RCC 7860 (cell line): ENCODE data around the gene FLII.

Experiments
- DNase-seq: peaks from one replicate; pipeline ENCODE4 v3.0.0-alpha.2; 2015; ENCODE audit warnings: low spot score
- FAIRE-seq: peaks from 2 replicates; lab custom pipeline; 2012; peaks lifted over from hg19 to GRCh38; lab: Jason Lieb, UNC

FLII gene

DNA sequence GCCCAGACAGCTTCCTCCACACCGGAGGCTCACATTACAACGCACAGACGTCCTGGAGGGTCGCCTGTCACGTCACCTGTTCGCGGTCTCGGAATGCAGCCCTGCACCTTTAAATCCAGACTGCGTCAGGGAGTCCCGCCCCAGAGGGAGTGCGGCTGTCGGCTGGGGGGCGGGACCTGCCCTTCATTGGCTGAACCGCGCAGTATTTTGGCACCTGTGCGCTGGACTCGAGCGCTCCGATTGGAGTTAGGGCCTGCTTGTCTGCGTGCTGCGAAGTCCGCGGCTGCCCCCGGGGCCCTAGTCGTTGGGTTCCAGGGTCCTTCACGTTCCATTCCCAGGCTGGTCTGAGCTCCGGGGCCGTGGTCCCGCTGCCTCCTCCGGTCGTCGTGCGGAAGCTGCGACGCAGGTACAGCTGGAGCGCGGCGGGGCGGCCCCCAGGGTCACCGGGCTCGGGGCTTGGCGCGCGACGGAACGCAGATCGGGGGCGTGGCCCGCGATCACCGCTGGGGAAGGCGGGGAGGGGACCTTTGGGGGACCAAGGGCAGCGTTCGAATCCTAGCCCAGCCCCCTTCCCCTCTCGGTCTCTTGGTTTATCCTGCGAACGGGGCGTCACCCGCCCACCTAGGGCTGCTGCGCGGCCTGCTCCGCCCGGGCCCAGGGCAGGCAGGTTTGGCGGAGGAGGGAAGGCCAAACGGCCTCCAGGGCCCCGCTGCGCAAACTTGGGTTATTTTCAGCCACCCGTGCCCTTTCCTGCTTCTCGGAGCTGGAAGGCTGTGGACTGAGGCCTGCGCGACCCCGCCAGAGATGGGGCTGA lies 2.0 kb upstream of the FLII start, which contains the start of gene MIEF2:
MIEF2 (plus strand) TSS at position 331 of the 814 bp plus-strand sequence. CDS start 2,059 bp downstream, outside the sequence.
- DNase-seq, result peak; percentile 79
- peak; percentile 73 for FAIRE-seq

DNA sequence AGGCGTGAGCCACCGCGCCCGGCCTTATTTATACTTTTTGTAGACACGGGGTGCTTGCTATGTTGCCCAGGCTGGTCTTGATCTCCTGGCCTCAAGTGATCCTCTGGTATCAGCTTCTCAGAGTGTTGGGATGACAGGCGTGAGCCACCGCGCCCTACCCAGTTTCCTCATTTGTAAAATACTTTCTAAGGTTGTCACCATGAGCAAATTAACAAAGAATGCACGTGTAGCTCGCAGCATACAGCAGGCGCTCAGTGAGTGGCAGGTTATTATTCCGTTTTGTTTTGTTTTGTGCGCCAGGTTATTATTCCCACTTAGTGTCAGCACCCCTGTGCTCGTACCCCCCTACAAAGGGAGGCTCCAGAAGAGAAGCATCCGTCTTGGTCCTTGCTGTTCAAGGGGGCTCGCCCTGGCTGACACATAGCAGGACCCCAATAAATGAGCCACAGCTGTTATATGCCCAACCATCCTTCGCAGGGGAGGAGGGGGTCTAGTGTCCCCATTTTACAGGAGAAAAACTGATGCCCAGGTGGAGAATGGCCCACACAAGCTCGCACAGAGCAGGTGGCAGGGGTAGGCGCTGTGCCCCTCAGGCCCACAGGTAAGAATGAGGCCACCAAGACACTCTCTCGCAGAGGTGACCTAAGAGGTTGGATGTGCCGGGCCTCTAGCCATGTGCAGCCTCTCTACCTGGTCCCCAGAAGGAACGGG lies 1.2 kb upstream of the FLII start:
- FAIRE-seq (no peak), DNase-seq (peak; percentile 39)

DNA sequence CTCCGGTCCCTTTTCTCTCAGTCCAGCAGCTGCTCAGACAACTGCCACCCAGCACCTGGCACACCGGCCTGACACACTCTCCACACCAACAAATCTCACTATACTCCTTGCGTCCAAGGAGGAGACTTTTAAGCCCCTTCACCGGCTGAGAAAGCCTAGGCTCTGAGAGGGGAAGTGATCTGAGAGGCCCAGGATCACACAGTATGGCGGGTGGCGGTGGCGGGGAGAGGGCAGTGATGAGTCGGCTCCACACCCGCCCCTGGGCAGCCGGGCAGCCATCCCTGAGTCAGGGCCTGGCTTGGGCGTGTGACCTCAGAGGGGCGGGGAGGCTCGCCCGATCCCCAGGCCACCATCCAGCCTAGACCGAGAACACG lies 569 bp downstream of the FLII start:
- FAIRE-seq, result no peak
- peak; percentile 67 for DNase-seq

DNA sequence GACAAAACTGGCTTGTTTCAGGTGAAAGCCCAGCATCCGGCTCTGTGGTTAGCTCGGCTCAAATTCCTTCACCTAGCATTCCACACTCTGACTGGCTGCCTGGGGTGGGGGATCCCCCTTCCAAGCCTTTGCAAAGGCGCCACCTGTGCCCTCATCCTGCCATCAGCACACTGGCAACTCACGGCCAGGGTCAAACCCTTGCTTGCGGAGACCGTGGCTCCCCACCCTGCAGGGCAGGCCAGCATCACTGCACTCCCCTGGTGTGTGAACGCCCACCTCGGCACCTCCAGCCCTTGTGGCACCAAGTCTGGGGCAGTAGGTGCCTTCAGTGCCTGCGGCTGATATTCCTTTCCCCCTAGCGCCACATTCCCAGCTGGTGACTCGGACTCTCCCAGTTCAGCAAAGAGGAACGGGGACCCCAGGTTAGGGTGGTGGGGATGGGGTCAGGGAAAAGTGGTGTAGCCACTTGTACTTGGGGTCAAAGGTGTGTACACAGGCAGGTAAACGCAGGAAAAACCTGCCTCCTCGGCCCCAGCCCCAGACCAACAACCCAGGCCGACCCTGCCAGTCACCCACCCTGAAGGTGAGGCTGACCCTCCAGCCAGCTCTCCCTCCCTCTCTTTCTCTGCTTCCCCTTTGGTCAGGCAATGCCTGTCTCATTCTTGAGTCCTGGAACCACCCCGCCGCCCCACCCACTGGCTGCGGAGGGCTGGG lies 1.1 kb downstream of the FLII start:
- DNase-seq, result peak; percentile 38
- FAIRE-seq, result no peak

- no peak for DNase-seq
- FAIRE-seq, result no peak
Measured at GRCh38 chr17:18256776-18257175, 1.8 kb downstream of the FLII start.

DNA sequence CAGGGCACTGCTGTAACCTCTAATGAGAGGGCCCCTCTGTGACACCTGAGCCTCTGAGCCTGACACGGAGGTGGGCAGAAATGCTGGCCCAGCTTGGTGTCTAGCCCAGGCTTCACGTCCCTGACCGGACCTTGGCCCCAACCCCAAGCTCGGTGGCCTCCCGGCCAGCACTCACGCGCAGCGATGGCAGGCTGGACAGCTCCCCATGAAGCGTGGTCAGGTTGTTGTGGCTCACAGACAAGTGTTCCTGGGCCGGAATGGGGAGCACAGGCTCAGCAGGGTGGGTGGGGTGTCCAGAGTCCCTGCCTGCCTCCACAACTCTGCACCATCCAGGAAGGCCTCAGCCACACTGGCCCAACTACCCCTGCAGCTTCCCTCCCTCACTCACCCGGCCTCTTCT lies 2.2 kb downstream of the FLII start:
- FAIRE-seq, result no peak
- no peak for DNase-seq

DNA sequence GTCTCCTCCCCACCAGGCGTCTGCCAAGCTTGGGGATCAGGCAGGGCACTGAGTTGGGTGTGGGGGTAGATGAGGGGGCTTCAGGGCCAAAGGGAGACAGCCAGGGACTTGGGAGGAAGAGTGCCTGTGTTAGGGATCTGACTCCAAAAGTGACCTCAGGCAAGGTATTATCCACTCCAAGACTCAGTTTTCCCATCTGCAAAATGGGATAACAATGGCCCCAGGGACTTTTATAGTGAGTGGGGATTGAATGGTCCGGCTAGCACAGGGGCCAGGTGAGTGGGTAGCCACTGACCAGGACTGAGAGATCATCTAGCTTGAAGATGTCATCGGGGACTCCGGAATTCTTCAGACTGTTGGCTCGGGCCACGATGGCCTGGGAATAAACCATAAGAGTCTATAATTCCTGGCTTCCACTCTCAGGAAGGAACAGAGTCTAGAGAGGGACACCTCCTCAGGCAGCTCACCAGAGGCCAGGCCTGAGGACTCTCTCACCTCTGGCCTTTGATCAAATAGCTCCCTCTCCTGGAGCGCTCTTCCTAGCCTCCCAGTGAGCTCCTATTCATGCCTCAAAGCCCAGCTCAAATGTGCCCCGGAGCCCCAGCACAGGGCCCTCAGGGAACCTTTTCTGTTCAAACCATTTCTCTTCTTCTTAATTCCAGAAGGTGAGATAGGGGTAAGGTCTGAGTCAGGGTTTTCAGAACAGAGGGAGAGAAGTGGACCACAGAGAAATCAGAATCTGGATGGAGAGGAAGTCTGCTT lies 3.5 kb downstream of the FLII start:
- DNase-seq, result no peak
- no peak for FAIRE-seq

- no peak for FAIRE-seq
- DNase-seq, result no peak
Measured at GRCh38 chr17:18253947-18254821, 4.4 kb downstream of the FLII start.

GRCh38 chr17:18253187-18253884 lies 5.2 kb downstream of the FLII start:
- FAIRE-seq, result no peak
- DNase-seq, result no peak

DNA sequence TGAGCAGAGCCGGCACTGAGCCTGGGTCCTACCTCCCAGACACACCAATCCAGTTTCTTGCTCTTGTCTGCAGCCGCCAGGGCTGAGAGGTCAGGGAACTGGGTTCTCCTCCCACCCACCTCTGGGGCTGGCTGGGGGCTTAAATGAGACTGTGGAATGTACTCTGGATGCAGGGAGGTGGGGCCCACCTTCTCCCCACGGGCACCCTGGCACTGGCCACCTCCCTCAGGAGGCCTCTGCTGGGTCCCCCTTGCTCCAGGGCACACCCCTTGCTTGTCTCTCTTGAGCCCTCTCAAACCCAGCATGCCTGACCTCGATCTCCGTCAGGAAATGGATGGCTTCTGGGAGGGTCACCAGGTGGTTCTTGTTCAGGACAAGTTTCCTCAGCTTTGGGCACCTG lies 6.4 kb downstream of the FLII start:
- FAIRE-seq (no peak), DNase-seq (no peak)

- FAIRE-seq (no peak), DNase-seq (no peak)
Measured at GRCh38 chr17:18251204-18251603, 7.3 kb downstream of the FLII start.

DNA sequence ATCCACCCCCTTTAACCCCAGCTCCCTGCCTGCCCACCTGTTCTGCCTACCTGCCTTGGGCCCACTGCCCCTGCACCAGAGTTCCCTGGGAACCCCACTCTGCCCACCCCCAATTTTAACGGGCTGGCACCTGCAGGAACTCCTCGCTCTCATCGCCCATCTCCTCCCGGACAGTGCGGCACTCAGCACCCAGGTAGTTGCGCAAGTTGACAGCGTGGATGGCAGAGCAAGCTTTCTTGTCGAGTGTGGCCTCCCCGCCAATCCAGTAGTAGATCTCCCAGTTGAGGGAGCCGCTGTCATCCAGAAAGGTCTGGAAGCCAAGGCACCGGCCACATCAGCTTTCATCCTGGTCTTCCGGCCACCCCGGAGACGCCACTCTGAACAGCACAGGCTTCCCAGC lies 7.8 kb downstream of the FLII start:
- DNase-seq (no peak), FAIRE-seq (no peak)

GRCh38 chr17:18250259-18250658 lies 8.3 kb downstream of the FLII start:
- FAIRE-seq (no peak), DNase-seq (no peak)

- no peak for FAIRE-seq
Measured at GRCh38 chr17:18248811-18249210, 9.7 kb downstream of the FLII start.

GRCh38 chr17:18248300-18248731 lies 10.2 kb downstream of the FLII start:
- DNase-seq, result peak; percentile 44
- FAIRE-seq, result no peak

More at GRCh38 chr17:18248811-18249210, 9.7 kb downstream of the FLII start:
- no peak for DNase-seq

DNA sequence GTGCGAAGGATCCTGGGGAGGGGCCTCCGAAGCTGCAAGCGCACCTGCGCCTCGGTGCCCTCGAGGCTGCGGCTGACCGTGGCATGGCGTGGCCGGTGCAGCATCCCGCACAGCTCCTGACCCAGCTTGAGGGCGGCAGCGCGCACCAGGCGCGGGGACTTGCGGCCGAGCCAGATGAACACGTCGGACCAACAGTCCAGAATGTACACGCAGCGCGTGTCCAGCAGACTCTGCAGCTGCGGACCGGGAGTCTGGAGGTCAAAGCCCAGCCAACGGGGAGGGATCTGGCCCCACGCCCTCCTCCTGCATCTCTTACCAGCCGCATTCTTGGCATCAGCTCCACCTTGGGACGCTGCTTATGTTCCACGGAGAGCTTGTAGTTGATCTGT lies 10.9 kb downstream of the FLII start:
- no peak for FAIRE-seq

GRCh38 chr17:18246880-18247612 lies 11.5 kb downstream of the FLII start:
- no peak for FAIRE-seq
- DNase-seq, result no peak

More for the DNA sequence above, 10.9 kb downstream of the FLII start:
- no peak for DNase-seq

GRCh38 chr17:18246109-18246725 lies 12.3 kb downstream of the FLII start:
- FAIRE-seq, result no peak
- no peak for DNase-seq
